Muscle layer of colon (tissue), 2 donors: Measurements from ENCODE around the gene TULP4.

ENCODE experiments used
- H3K27ac ChIP-seq: one replicate; pipeline ENCODE4 v1.7.0; 2013; ENCODE audit warnings: low read depth, mild to moderate bottlenecking, low read length, moderate library complexity
- H3K27me3 ChIP-seq, 2 donors: one replicate each; pipeline ENCODE4 v1.7.0; 2013; ENCODE audit warnings: low read length in 2 of 2, mild to moderate bottlenecking in 2 of 2; ENCODE audit not compliant: insufficient read depth in 2 of 2, control insufficient read depth in 1 of 2
- H3K36me3 ChIP-seq: one replicate; pipeline ENCODE4 v1.7.0; 2013; ENCODE audit warnings: mild to moderate bottlenecking, low read length; ENCODE audit not compliant: insufficient read depth
- H3K4me1 ChIP-seq: one replicate; pipeline ENCODE4 v1.7.0; 2013; ENCODE audit warnings: mild to moderate bottlenecking, low read length; ENCODE audit not compliant: insufficient read depth
- H3K4me3 ChIP-seq, 2 donors: one replicate each; pipeline ENCODE4 v1.7.0; 2013; ENCODE audit warnings: low read length in 2 of 2, low read depth in 1 of 2, mild to moderate bottlenecking in 1 of 2, moderate library complexity in 1 of 2
- H3K9ac ChIP-seq: one replicate; pipeline ENCODE4 v1.7.0; 2013; ENCODE audit warnings: low read length
- H3K9me3 ChIP-seq: one replicate; pipeline ENCODE4 v1.7.0; 2013; ENCODE audit warnings: mild to moderate bottlenecking, low read length
- donor health status: abdominal sarcoma.
- donor health status: Adenocarcinoma of cecum.

TULP4 gene

DNA sequence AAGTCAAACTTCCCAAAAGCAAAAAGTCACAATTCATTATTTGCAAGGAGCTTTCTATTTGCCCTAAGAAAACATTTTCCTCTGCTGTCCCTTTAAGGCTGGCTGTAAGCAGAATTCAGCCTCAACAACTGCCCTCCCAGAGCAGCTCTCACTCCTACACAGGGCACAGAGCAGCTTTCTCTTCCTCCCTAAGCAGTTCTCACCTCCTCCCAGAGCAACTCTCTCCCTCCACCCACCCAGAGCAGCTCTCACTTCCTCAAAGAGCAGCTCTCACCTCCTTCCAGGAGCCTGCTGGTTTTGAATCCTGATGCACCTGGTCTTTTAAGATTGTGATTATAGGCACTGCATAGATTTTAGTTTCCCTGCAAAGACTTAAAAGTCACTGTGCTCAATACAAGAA is 127.0 kb downstream of the TULP4 start:
- Histone ChIP-seq H3K27me3 (no peaks in the 10 kb centered on the region), H3K4me3 (no peak overlapping the region), H3K9me3 (no peaks in the 10 kb centered on the region), H3K9ac (no peak overlapping the region), H3K27ac (no peak overlapping the region), H3K4me1 (peaks cover 13% of the 10 kb centered on the region), H3K36me3 (no peaks in the 10 kb centered on the region)

DNA sequence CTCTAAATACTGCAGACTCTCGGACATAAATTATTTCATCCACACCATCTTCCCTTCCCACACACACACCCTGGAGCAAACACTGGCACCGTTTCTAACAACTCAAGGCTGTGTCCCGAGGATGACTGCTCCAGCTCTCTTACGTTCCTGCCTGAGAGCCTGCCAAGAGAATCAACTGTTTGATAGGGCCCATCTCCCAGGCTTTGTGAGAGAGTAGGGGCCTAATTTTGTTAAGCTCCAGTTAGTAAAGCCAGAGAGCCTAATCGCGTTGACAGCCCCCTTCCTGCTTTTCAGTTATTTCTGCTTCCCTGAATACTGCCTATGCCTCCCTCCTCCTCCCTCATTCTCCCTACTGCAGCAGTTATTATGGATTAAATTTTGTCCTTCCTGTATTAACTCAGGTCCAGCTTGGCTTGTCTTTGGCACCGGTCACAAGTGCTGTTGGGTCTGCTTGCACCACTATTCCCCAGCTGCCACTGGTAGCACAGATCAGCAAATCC is 129.5 kb downstream of the TULP4 start:
- H3K27me3 ChIP-seq = no peaks in the 10 kb centered on the region
- H3K9ac ChIP-seq = no peak overlapping the region
- H3K36me3 ChIP-seq = no peaks in the 10 kb centered on the region
- no peak overlapping the region for H3K4me3 ChIP-seq
- no peak overlapping the region for H3K27ac ChIP-seq
- no peaks in the 10 kb centered on the region for H3K9me3 ChIP-seq
- peaks cover 13% of the 10 kb centered on the region for H3K4me1 ChIP-seq

DNA sequence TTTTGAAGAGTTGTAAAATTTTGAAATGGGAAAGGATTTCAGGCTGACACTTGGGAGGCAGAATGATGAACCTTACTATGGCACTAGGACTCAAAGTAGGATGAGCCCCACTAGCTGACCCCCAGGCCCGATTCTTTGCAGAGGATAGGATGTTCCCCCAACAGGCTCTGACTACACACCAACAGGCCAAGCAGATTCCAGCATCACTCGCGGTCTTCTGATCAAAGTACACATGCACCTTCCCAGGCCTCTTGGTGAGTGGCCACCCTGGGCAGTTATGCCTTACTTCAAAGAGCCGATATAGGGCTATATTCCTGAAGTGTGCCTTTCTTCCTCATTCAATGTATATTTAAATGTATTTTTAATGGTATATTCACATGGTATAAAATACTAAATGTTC is 130.0 kb downstream of the TULP4 start:
- Histone ChIP-seq H3K36me3 (no peaks in the 10 kb centered on the region), H3K9ac (no peak overlapping the region), H3K4me1 (peaks cover 13% of the 10 kb centered on the region), H3K9me3 (no peaks in the 10 kb centered on the region), H3K4me3 (no peak overlapping the region), H3K27me3 (no peaks in the 10 kb centered on the region), H3K27ac (no peak overlapping the region)

DNA sequence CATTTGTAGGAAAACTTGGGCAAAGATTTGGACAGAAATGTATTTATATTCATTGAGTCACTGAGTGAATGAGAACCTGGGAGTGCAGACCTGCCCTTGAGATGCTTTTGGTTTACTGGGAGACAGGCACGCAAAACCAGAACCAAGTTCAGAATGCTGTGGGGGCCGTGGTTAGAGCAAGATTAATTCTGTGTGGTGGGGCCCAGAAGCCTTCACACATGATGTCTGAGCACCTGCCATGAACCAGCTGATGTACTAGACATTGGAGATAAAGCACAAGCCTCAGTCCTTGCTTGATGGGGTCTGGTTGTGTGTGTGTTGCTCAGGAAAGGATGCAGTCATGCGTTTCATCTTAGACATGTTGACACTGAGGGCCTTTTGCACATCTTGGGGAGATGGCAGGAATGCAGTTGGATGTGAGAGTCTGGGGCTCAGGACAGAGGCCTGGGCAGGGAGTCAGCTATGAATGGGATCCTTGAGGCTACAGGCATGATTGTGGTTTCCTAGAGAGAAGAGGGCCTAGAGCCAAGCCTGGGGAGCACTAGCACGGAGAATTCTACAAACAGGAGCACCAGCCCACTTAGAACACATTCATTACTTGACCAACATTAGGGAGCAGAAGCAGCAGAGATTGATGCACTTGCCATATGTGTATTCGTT is 133.3 kb downstream of the TULP4 start:
- no peaks in the 10 kb centered on the region for H3K9me3 ChIP-seq
- no peak overlapping the region for H3K27ac ChIP-seq
- no peak overlapping the region for H3K9ac ChIP-seq
- H3K4me1 ChIP-seq = peaks cover 13% of the 10 kb centered on the region
- no peak overlapping the region for H3K4me3 ChIP-seq
- H3K36me3 ChIP-seq = no peaks in the 10 kb centered on the region
- H3K27me3 ChIP-seq = no peaks in the 10 kb centered on the region

DNA sequence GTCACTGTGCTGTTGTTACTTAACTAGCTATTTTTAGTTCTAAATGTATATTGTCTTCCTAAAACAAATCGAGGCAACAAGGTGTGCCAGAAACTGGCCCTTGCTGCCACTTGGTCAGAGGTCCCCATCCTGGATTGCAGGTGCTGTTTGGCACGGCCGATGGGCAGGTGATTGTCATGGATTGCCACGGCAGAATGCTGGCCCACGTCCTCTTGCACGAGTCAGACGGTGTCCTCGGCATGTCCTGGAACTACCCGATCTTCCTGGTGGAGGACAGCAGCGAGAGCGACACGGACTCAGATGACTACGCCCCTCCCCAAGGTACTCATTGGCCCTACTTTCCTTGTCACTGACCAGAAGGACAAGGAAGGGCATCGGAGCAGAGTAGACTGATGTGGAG is 136.6 kb downstream of the TULP4 start:
- Histone ChIP-seq H3K27me3 (no peaks in the 10 kb centered on the region), H3K4me3 (no peak overlapping the region), H3K9me3 (no peaks in the 10 kb centered on the region), H3K27ac (no peak overlapping the region), H3K9ac (no peak overlapping the region), H3K4me1 (no peaks in the 10 kb centered on the region), H3K36me3 (peaks cover 15% of the 10 kb centered on the region)

DNA sequence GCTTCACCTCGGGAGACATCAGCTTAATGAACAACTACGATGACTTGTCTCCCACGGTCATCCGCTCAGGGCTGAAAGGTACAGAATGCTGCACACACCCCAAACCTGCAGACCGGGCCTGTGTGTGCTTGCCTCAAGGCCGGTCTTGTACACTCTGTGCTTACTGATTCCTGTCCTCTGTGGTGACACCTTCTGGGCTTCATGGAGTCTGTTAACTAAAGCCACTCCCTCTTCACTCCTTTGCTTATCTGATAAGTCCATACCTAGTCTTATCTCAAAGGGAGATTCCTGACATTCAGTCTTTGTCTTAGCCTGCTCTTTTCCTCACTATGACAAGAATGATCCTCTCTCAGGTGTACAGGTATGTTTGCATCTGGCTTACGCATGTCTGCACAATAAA is 139.9 kb downstream of the TULP4 start:
- Histone ChIP-seq H3K4me1 (no peaks in the 10 kb centered on the region), H3K4me3 (no peak overlapping the region), H3K9ac (no peak overlapping the region), H3K36me3 (peaks cover 15% of the 10 kb centered on the region), H3K27me3 (no peaks in the 10 kb centered on the region), H3K27ac (no peak overlapping the region), H3K9me3 (no peaks in the 10 kb centered on the region)

DNA sequence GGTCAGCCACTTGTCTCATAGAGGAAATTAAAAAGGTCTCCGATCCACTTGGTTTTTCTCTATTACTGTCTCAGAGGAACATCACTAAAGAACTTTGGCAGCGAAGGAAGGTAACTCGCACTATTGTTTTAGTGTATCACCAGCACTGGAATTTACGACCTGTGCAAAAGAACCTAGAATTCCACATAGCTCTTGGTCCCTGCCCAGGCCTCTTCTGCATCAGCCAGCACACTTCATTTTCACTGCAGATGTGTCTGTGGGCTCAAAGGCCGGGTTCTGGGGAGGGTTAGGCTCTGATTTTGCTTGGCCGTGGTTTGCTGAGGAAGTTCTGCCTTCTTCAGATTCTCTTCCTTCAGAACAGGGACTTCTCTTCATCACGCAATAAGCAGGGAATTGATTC is 144.9 kb downstream of the TULP4 start:
- Histone ChIP-seq H3K27ac (no peak overlapping the region), H3K4me3 (no peak overlapping the region), H3K9ac (no peak overlapping the region), H3K27me3 (no peaks in the 10 kb centered on the region), H3K4me1 (no peaks in the 10 kb centered on the region), H3K36me3 (peaks cover 13% of the 10 kb centered on the region), H3K9me3 (no peaks in the 10 kb centered on the region)

DNA sequence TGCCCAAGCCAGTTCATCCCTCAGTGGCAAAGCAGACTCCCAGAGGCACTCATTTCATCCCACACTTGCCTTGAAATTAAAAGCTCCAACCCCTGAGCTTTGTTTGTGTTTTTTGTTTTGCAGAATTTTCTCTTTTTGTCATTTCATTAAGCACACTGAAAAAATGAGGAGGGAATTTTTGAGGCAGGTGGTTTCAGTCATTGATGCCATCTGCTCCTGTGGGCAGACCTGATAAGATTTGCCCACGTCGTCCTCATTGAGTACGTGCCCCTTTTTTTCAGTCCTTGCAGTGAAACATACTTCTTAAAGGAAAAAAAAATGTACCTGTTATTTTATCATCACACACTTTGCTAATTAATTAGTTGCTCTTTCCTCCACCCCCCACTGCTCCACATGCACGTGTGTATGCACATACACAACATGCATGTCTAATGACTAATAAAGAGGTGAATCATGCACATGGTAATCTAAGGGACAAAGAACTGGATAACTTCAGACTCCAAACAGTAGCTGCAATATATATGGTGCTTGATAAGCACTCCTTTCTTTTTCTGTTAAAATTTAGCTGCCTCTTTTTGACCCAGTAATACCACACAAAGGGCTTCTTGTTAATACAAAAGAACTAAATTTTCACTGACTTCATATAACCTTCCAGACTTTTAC is 145.5 kb downstream of the TULP4 start:
- Histone ChIP-seq H3K4me3 (no peak overlapping the region), H3K27ac (no peak overlapping the region), H3K4me1 (no peaks in the 10 kb centered on the region), H3K36me3 (peaks cover 7% of the 10 kb centered on the region), H3K9ac (no peak overlapping the region), H3K27me3 (no peaks in the 10 kb centered on the region), H3K9me3 (no peaks in the 10 kb centered on the region)

DNA sequence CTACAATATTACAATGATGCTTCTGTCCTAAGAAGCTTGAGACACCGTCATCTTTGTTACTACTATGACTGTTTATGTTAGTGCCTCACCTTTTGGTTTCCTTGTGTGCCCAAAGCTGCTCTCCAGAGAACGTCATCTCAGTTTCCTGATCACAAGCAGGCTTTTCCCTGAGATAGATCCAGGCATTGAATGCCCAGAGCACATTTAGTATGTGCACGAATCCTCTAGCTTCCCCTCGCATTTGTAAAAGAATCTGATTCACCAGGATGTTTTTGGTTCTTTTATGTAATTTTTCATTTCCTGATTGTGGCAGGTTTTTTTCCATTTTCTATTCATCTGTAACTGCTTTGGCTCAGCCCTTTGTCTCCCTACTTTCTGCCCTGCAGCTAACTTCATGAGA is 147.5 kb downstream of the TULP4 start:
- Histone ChIP-seq H3K4me1 (no peaks in the 10 kb centered on the region), H3K27ac (no peak overlapping the region), H3K27me3 (no peaks in the 10 kb centered on the region), H3K9me3 (no peaks in the 10 kb centered on the region), H3K9ac (no peak overlapping the region), H3K4me3 (no peak overlapping the region), H3K36me3 (peaks cover 8% of the 10 kb centered on the region)

DNA sequence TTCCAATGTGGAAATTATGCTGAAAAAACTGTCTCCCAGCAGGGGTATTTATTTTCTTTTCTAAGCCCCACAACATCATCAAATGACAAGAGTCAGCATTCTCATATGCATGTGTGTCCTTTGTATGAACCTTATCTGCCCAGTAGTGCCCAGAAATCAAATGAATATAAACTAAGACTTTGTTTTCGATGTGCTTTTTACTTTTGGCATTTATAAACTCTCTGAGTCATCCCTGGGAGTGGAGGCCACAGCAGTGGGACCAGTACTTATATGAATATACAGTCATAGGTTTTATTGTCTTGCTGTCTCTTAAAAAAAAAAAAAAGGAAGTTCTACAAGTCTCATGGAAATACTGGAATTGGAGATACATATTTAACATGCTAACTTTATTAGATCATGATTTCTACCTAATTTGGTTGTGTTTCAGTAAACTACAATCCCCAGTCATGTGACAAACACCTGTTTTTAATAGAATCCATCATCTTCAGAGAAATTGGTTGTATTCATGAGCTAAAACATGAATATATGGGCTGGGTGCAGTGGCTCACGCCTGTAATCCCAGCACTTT is 148.4 kb downstream of the TULP4 start:
- no peak overlapping the region for H3K9ac ChIP-seq
- H3K4me3 ChIP-seq = no peak overlapping the region
- no peaks in the 10 kb centered on the region for H3K4me1 ChIP-seq
- no peak overlapping the region for H3K27ac ChIP-seq
- H3K27me3 ChIP-seq = no peaks in the 10 kb centered on the region
- peaks cover 8% of the 10 kb centered on the region for H3K36me3 ChIP-seq
- no peaks in the 10 kb centered on the region for H3K9me3 ChIP-seq

DNA sequence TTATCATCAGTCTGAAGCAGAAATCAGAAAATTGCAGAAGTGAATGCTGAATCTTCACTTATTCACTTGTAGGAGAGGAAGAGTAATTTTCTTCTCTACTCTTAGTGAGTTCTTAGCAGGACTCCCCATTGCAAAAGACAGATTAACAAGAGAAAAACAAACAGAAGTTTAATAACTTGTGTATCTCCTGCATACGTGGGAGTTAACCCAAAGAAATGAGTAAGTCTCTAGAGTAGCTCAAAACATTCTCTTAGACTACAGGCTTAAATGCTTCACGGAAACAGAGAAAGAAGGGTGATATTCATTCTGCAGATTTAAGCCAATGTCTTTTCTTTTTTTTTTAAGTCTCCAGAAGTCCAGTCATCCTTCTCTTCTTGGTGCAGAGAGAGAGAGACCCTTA is 149.7 kb downstream of the TULP4 start:
- Histone ChIP-seq H3K27ac (no peak overlapping the region), H3K9ac (no peak overlapping the region), H3K36me3 (peaks cover 8% of the 10 kb centered on the region), H3K27me3 (no peaks in the 10 kb centered on the region), H3K9me3 (no peaks in the 10 kb centered on the region), H3K4me3 (no peak overlapping the region), H3K4me1 (no peaks in the 10 kb centered on the region)

DNA sequence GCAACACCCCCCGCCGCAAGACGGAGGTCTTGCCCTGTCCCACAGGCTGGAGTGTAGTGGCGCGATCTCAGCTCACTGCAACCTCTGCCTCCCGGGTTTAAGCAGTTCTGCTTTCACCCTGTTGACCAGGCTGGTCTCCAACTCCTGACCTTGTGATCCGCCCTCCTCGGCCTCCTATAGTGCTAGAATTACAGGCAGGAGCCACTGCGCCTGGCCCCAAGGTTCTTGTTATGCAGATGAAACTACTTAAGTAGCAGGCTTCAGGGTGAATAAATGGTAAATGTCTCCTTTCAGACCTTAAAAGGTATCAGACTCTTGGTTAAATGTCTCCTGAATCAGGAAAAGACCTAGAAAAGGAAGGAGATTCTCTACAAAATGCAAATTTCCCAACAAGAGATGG is 152.2 kb downstream of the TULP4 start:
- Histone ChIP-seq H3K4me1 (no peaks in the 10 kb centered on the region), H3K9me3 (no peaks in the 10 kb centered on the region), H3K9ac (no peak overlapping the region), H3K36me3 (peaks cover 4% of the 10 kb centered on the region), H3K4me3 (no peak overlapping the region), H3K27ac (no peak overlapping the region), H3K27me3 (no peaks in the 10 kb centered on the region)
